ENCODE measurements around the gene PRSS2.

PRSS2 gene

GRCh38 chr7:142788303-142789289, 17.8 kb downstream of the PRSS2 start:
- no peak for DNase-seq

GRCh38 chr7:142789441-142789840, 18.7 kb downstream of the PRSS2 start:
- DNase-seq, result no peak

- DNase-seq, result no peak
These were observed 19.3 kb downstream of the PRSS2 start for GRCh38 chr7:142790056-142790455.

GRCh38 chr7:142790555-142790954, 19.8 kb downstream of the PRSS2 start:
- DNase-seq, result no peak

GRCh38 chr7:142791502-142791901, 20.7 kb downstream of the PRSS2 start:
- no peak for DNase-seq

- DNase-seq, result no peak
These were observed 21.4 kb downstream of the PRSS2 start for GRCh38 chr7:142792129-142792528.

- no peak for DNase-seq
These were observed 21.8 kb downstream of the PRSS2 start for GRCh38 chr7:142792593-142792992.

GRCh38 chr7:142793156-142793555, 22.4 kb downstream of the PRSS2 start:
- no peak for DNase-seq

GRCh38 chr7:142795339-142795863, 24.6 kb downstream of the PRSS2 start:
- DNase-seq, result peak; percentile 61

- no peak for DNase-seq
These were observed 25.3 kb downstream of the PRSS2 start for GRCh38 chr7:142796001-142796500.

GRCh38 chr7:142796501-142797390, 26.0 kb downstream of the PRSS2 start:
- DNase-seq, result no peak

- DNase-seq, result no peak
These were observed 26.9 kb downstream of the PRSS2 start for GRCh38 chr7:142797391-142798377.

GRCh38 chr7:142798451-142799436, 28.0 kb downstream of the PRSS2 start:
- DNase-seq, result no peak

GRCh38 chr7:142799437-142799835, 28.7 kb downstream of the PRSS2 start:
- no peak for DNase-seq

GRCh38 chr7:142800088-142800487, 29.3 kb downstream of the PRSS2 start:
- DNase-seq, result no peak

GRCh38 chr7:142800699-142801260, 30.0 kb downstream of the PRSS2 start:
- no peak for DNase-seq

- no peak for DNase-seq
These were observed 31.0 kb downstream of the PRSS2 start for GRCh38 chr7:142801601-142802295.

- no peak for DNase-seq
These were observed 31.5 kb downstream of the PRSS2 start for GRCh38 chr7:142802301-142802700.

- DNase-seq, result no peak
These were observed 33.1 kb downstream of the PRSS2 start for GRCh38 chr7:142803901-142804300.
